H1 (cell line): ENCODE data around the gene ARHGEF6. TPM values are rescaled to one million over a fixed set of nuclear protein-coding genes. Genes with fewer than 3 reads are reported as not detected.

ENCODE experiments used
- CTCF ChIA-PET: fragments of 300-600 bp; sonication (Branson Sonifier 250); formaldehyde crosslinking; loops from one replicate; lab custom pipeline; 2021; ENCODE audit not compliant: partially characterized antibody; lab: Charles Lee
- POLR2A ChIA-PET: fragments of 300-600 bp; sonication (Branson Sonifier 250); formaldehyde crosslinking; loops from one replicate; lab custom pipeline; 2021; ENCODE audit warnings: inconsistent platforms; ENCODE audit not compliant: partially characterized antibody; lab: Charles Lee
- DNase-seq, 2 experiments: peaks; one replicate each; pipeline versions ENCODE4 v3.0.0 to v3.0.0-alpha.2; 2010 to 2022; ENCODE audit warnings: low spot score in 2 of 2, low read depth in 1 of 2, mixed read lengths in 1 of 2
- FAIRE-seq: peaks from 2 replicates; lab custom pipeline; 2011; peaks lifted over from hg19 to GRCh38; lab: Jason Lieb, UNC
- H2AFZ ChIP-seq: 2 replicates; pipeline ENCODE4 v1.8.1; 2012; ENCODE audit warnings: low read length, inconsistent platforms
- H2AK5ac ChIP-seq: 2 replicates; pipeline ENCODE4 v1.6.1; 2013; ENCODE audit warnings: low read depth, low read length
- H2BK120ac ChIP-seq: replicated peaks from 2 replicates; pipeline ENCODE3; 2013; ENCODE audit warnings: low read depth, low read length, inconsistent platforms
- H2BK12ac ChIP-seq: 2 replicates; pipeline ENCODE4 v1.6.1; 2013; ENCODE audit warnings: low read depth, low read length
- H2BK15ac ChIP-seq: 2 replicates; pipeline ENCODE4 v1.6.1; 2013; ENCODE audit warnings: low read length
- H2BK20ac ChIP-seq: 2 replicates; pipeline ENCODE4 v1.6.1; 2013; ENCODE audit warnings: low read length
- H2BK5ac ChIP-seq: 2 replicates; pipeline ENCODE4 v1.6.1; 2013; ENCODE audit warnings: low read depth, low read length
- H3K14ac ChIP-seq: 2 replicates; pipeline ENCODE4 v1.6.1; 2013; ENCODE audit warnings: inconsistent platforms; ENCODE audit not compliant: insufficient read length
- H3K18ac ChIP-seq: 2 replicates; pipeline ENCODE4 v1.6.1; 2013; ENCODE audit warnings: low read length; ENCODE audit errors: extremely low read depth
- H3K23ac ChIP-seq: 2 replicates; pipeline ENCODE4 v1.6.1; 2013; ENCODE audit warnings: inconsistent platforms; ENCODE audit not compliant: insufficient read length
- H3K23me2 ChIP-seq: 2 replicates; pipeline ENCODE4 v1.6.1; 2013; ENCODE audit warnings: low read depth, low read length
- H3K27ac ChIP-seq: 2 replicates; pipeline ENCODE4 v1.6.1; 2011; ENCODE audit warnings: low read depth, low read length, inconsistent platforms
- H3K27me3 ChIP-seq, 4 experiments: replicated peaks in 1 of 4; 1 replicate in 1 of 4; 2 replicates in 3 of 4; pipeline versions ENCODE4 v1.6.1 to v1.8.1; 2011 to 2013; ENCODE audit warnings: low read length in 3 of 4, mild to moderate bottlenecking in 3 of 4, inconsistent platforms in 2 of 4, mixed read lengths in 2 of 4, moderate library complexity in 1 of 4; ENCODE audit not compliant: control insufficient read depth in 3 of 4, insufficient read depth in 3 of 4; ENCODE audit errors: extremely low read depth in 1 of 4
- H3K36me3 ChIP-seq, 4 experiments: 2 replicates each; pipeline versions ENCODE4 v1.6.1 to v1.8.1; 2011 to 2013; ENCODE audit warnings: mild to moderate bottlenecking in 4 of 4, low read length in 3 of 4, moderate library complexity in 2 of 4, control low read depth in 1 of 4, inconsistent platforms in 1 of 4; ENCODE audit not compliant: insufficient read depth in 4 of 4, control insufficient read depth in 2 of 4
- H3K4ac ChIP-seq: replicated peaks from 2 replicates; pipeline ENCODE3; 2013; ENCODE audit warnings: low read length, low read depth, mixed read lengths, inconsistent platforms; ENCODE audit not compliant: insufficient read length
- H3K4me1 ChIP-seq, 4 experiments: replicated peaks in 1 of 4; 1 replicate in 1 of 4; 2 replicates in 3 of 4; pipeline versions ENCODE4 v1.6.1 to v1.8.1; 2011 to 2013; ENCODE audit warnings: low read length in 3 of 4, inconsistent platforms in 2 of 4, mixed read lengths in 1 of 4; ENCODE audit not compliant: insufficient read depth in 4 of 4, control insufficient read depth in 3 of 4
- H3K4me2 ChIP-seq, 2 experiments: 2 replicates each; pipeline versions ENCODE4 v1.6.1 to v1.8.1; 2011 to 2013; ENCODE audit warnings: low read depth in 2 of 2, low read length in 2 of 2, control low read depth in 1 of 2, inconsistent platforms in 1 of 2, mild to moderate bottlenecking in 1 of 2; ENCODE audit not compliant: insufficient read depth in 1 of 2
- H3K4me3 ChIP-seq, 4 experiments: fragments of 200-600, 300-600 bp in 1 of 4; sonication (generic), shearing (Covaris generic), sonication (Bioruptor Twin) in 1 of 4; 2 replicates each; pipeline versions ENCODE4 v1.5.1 to v1.8.1; 2011 to 2016; ENCODE audit warnings: low read length in 4 of 4, low read depth in 3 of 4, control low read depth in 2 of 4, inconsistent platforms in 2 of 4, mild to moderate bottlenecking in 2 of 4, mixed read lengths in 1 of 4, moderate library complexity in 1 of 4; ENCODE audit not compliant: insufficient read depth in 2 of 4; ENCODE audit errors: extremely low read depth in 1 of 4
- H3K56ac ChIP-seq: replicated peaks from 2 replicates; pipeline ENCODE3; 2013; ENCODE audit warnings: low read depth, mild to moderate bottlenecking, mixed read lengths, low read length, inconsistent platforms; ENCODE audit not compliant: insufficient read length
- H3K79me1 ChIP-seq: 2 replicates; pipeline ENCODE4 v1.6.1; 2013; ENCODE audit warnings: low read depth, low read length, control low read depth
- H3K79me2 ChIP-seq, 2 experiments: 2 replicates each; pipeline versions ENCODE4 v1.6.1 to v1.8.1; 2012 to 2013; ENCODE audit warnings: low read length in 2 of 2, mild to moderate bottlenecking in 2 of 2, inconsistent platforms in 1 of 2; ENCODE audit not compliant: insufficient read depth in 2 of 2, control insufficient read depth in 1 of 2
- H3K9ac ChIP-seq, 4 experiments: replicated peaks in 1 of 4; 1 replicate in 1 of 4; 2 replicates in 3 of 4; pipeline versions ENCODE4 v1.6.1 to v1.8.1; 2011 to 2013; ENCODE audit warnings: low read depth in 3 of 4, low read length in 3 of 4, control low read depth in 2 of 4, mild to moderate bottlenecking in 2 of 4, moderate library complexity in 2 of 4, inconsistent platforms in 1 of 4; ENCODE audit errors: extremely low read depth in 1 of 4
- H3K9me3 ChIP-seq, 2 experiments: 2 replicates each; pipeline versions ENCODE4 v1.6.1 to v1.8.1; 2012 to 2013; ENCODE audit warnings: mild to moderate bottlenecking in 2 of 2, moderate library complexity in 2 of 2, control low read depth in 1 of 2, inconsistent platforms in 1 of 2, low read depth in 1 of 2, low read length in 1 of 2, mixed read lengths in 1 of 2; ENCODE audit not compliant: insufficient read depth in 2 of 2
- H4K20me1 ChIP-seq, 2 experiments: replicated peaks in 1 of 2; 2 replicates each; pipeline versions ENCODE3 to v1.8.1; 2011 to 2013; ENCODE audit warnings: inconsistent platforms in 2 of 2, low read length in 2 of 2, mild to moderate bottlenecking in 1 of 2; ENCODE audit not compliant: insufficient read depth in 2 of 2, control insufficient read depth in 1 of 2
- H4K5ac ChIP-seq: 2 replicates; pipeline ENCODE4 v1.6.1; 2013; ENCODE audit warnings: low read length, low read depth, mixed read lengths, inconsistent platforms; ENCODE audit not compliant: insufficient read length
- H4K8ac ChIP-seq: 2 replicates; pipeline ENCODE4 v1.8.0; 2013; ENCODE audit warnings: mild to moderate bottlenecking, moderate library complexity, low read length, inconsistent platforms; ENCODE audit not compliant: insufficient read depth; ENCODE audit errors: extremely low read depth
- H4K91ac ChIP-seq: replicated peaks from 2 replicates; pipeline ENCODE3; 2013; ENCODE audit warnings: low read length, mixed read lengths, inconsistent platforms; ENCODE audit not compliant: insufficient read length
- CBX5 ChIP-seq: fragments of 300-800, 300-1000 bp; sonication (generic); IDR thresholded peaks from 2 replicates; pipeline ENCODE4 v1.7.1; 2016; ENCODE audit warnings: antibody characterized with exemption, low read length, low read depth
- CEBPB ChIP-seq: IDR thresholded peaks from 2 replicates; pipeline ENCODE4 v1.6.1; 2012; ENCODE audit warnings: low read depth, low read length
- CREB1 ChIP-seq: IDR thresholded peaks from 2 replicates; pipeline ENCODE4 v1.6.1; 2012; ENCODE audit warnings: inconsistent platforms
- GTF2F1 ChIP-seq: IDR thresholded peaks from 2 replicates; pipeline ENCODE4 v1.6.1; 2012; ENCODE audit warnings: low read depth, low read length, improper control_type of control experiment, borderline replicate concordance
- HDAC2 ChIP-seq, 2 experiments: fragments of 300-600 bp in 1 of 2; sonication (generic) in 1 of 2; IDR thresholded peaks; 2 replicates each; pipeline ENCODE4 v1.6.1; 2011 to 2012; ENCODE audit warnings: low read depth in 2 of 2, low read length in 2 of 2, mild to moderate bottlenecking in 2 of 2, moderate library complexity in 2 of 2, borderline replicate concordance in 1 of 2, inconsistent platforms in 1 of 2
- SAP30 ChIP-seq: fragments of 300-600 bp; sonication (generic); IDR thresholded peaks from 2 replicates; pipeline ENCODE4 v1.7.1; 2012; ENCODE audit warnings: low read length, moderate library complexity, mild to moderate bottlenecking, inconsistent platforms; ENCODE audit not compliant: insufficient read depth, insufficient replicate concordance
- SP2 ChIP-seq: IDR thresholded peaks from 2 replicates; pipeline ENCODE4 v1.6.1; 2012; ENCODE audit warnings: mild to moderate bottlenecking, low read length, inconsistent platforms
- WGBS, 2 experiments: shearing (Covaris generic) in 1 of 2; methylation state at CpG; one replicate each; pipeline versions ENCODE4 v1.1.6 to v1.1.7; 2013 to 2015; ENCODE audit warnings: low lambda C conversion rate in 2 of 2, mixed read lengths in 2 of 2, inconsistent platforms in 1 of 2, low coverage in 1 of 2, missing lambda C conversion rate in 1 of 2; ENCODE audit not compliant: insufficient replicate concordance in 2 of 2, insufficient coverage in 1 of 2, insufficient read length in 1 of 2; ENCODE audit errors: extremely low coverage in 1 of 2, missing lambda C conversion rate in 1 of 2; 5-methylcytosine and 5-hydroxymethylcytosine counted together
- polyA plus RNA-seq, 7 experiments: library from polyadenylated mRNA; depleted of rRNA in 3 of 7; stranded (reverse) in 5 of 7; unstranded in 2 of 7; fragments of >200 nt in 5 of 7; fragments of 200-250 nt in 2 of 7; gene quantifications; 1 replicate in 5 of 7; 2 replicates in 1 of 7; 4 replicates in 1 of 7; pipeline versions ENCODE4 v1.2.1 to v1.2.3, GENCODE V29; 2011 to 2013; ENCODE audit warnings: missing spikeins in 2 of 7, mixed read lengths in 2 of 7
- total RNA-seq: library from RNA; stranded (reverse); fragmentation: NEBNext Ultra II Directional; extraction: Animal tissue kit (Norgen Biotek cat#: 25700); gene quantifications from 2 replicates; pipeline ENCODE4 v1.2.1, GENCODE V29; 2021
- TF ChIP-seq, protein P1 (sequence below): IDR thresholded peaks from 2 replicates; pipeline ENCODE4 v1.6.1; 2012; ENCODE audit warnings: inconsistent platforms
- TF ChIP-seq, protein P2 (sequence below): IDR thresholded peaks from 2 replicates; pipeline ENCODE4 v1.6.1; 2011; ENCODE audit warnings: low read length, improper control_type of control experiment

Gene ARHGEF6
- total and polyA plus RNA-seq, 2 of the 8 experiments (the other 6 are each of a cell fraction or from before 2014, with no cell fraction given), result 3.6 to 3.7 TPM

DNA sequence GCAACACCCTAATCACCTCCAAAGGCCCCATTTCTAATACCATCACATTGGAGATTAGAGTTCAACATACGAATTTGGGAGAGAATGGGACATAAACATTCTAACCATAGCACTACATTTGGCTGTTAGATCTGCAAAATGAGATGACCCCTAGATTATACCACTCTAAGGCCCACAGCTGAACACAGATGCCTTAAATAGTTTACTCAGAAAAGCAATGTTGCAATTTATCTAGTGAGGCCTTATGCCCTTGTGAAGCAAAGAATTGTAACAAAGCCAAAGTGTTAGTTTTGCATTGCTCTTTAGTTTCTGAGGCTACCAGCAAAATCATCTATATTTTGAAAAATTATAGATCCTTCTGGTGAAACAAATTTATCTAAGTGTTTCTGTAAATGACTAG is 31.6 kb upstream of the ARHGEF6 start:
- POLR2A ChIA-PET, result no interaction called here
- Histone ChIP-seq H3K9me3 (no peaks in the 10 kb centered on the region), H4K8ac (no peak overlapping the region), H4K91ac (no peak overlapping the region), H3K23ac (no peak overlapping the region), H3K36me3 (no peaks in the 10 kb centered on the region), H2BK15ac (no peak overlapping the region), H3K4me1 (no peaks in the 10 kb centered on the region), H2BK120ac (no peak overlapping the region), H4K5ac (no peak overlapping the region), H3K4me2 (no peak overlapping the region), H3K9ac (no peak overlapping the region), H3K14ac (no peak overlapping the region), H3K79me1 (no peaks in the 10 kb centered on the region), H3K79me2 (no peaks in the 10 kb centered on the region), H2BK12ac (no peak overlapping the region), H2BK20ac (no peak overlapping the region), H3K56ac (no peak overlapping the region), H3K4ac (no peak overlapping the region), H3K27me3 (no peaks in the 10 kb centered on the region), H2BK5ac (no peak overlapping the region), H3K27ac (no peak overlapping the region), H4K20me1 (no peaks in the 10 kb centered on the region), H2AK5ac (no peak overlapping the region), H3K23me2 (no peaks in the 10 kb centered on the region), H2AFZ (no peak overlapping the region), H3K4me3 (no peak overlapping the region), H3K18ac (no peak overlapping the region)
- CTCF ChIA-PET, result no interaction called here
- 60% methylated on average over 1 of the region's 1 CpG; no CpG with 5 or more reads in 1 of the 2 experiments for WGBS, 2 experiments
- no peak for DNase-seq
- no peak for FAIRE-seq
- TF ChIP-seq, protein P1, sequence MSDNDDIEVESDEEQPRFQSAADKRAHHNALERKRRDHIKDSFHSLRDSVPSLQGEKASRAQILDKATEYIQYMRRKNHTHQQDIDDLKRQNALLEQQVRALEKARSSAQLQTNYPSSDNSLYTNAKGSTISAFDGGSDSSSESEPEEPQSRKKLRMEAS, result no peak
- TF ChIP-seq CREB1, result no peak
- TF ChIP-seq HDAC2 (IDR thresholded peaks at IDR 0.05; ENCODE audit: borderline replicate concordance in 1 of 2, low read depth in 2 of 2, low read length in 2 of 2), result no peak
- TF ChIP-seq CEBPB, result no peak
- TF ChIP-seq SP2, result no peak
- TF ChIP-seq, protein P2, sequence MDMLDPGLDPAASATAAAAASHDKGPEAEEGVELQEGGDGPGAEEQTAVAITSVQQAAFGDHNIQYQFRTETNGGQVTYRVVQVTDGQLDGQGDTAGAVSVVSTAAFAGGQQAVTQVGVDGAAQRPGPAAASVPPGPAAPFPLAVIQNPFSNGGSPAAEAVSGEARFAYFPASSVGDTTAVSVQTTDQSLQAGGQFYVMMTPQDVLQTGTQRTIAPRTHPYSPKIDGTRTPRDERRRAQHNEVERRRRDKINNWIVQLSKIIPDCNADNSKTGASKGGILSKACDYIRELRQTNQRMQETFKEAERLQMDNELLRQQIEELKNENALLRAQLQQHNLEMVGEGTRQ, result no peak
- no peak for TF ChIP-seq GTF2F1
- TF ChIP-seq SAP30, result no peak
- TF ChIP-seq CBX5, result no peak
